GM18858 (cell line): Measurements from ENCODE around the gene KRT71.

Experiments used
- ATAC-seq: cut with Tn5 transposase; IDR thresholded peaks from one replicate; pipeline ENCODE4 v1.9.1; 2021; ENCODE audit not compliant: unreplicated experiment

Gene KRT71

DNA sequence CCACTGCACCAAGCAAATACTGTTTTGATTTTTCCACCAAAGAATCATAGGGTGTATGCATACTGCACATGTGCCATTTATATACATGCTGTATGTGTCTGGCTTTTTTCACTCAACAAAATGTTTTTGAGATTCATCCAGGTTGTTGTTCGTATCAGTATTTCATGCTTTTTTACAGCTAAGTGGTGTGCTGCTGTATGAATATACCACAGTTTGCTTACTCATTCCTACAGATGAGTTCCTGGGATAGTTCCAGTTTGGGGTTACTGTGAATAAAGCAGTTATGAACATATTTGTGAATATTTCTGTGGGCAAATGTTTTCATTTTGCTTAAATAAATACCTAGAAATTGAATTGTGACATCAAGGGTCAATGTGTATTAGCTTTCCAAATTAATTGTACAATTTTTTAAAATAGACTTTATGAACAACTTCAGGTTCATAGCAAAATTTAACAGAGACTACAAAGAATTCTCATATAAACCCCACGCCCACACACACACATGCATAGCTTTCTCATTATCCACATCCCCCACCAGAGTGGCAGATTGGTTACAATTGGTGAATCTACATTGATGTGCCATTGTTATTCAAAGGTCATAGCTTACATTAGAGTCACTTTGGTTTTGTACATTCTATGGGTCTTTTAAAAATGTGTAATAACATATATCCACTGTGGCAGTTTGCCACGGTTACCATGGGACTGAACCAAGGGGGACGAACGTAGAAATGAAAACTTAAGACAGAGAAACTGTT lies 53.0 kb downstream of the KRT71 start:
- ATAC-seq = no peak

GRCh38 chr12:52498946-52499345 lies 54.0 kb downstream of the KRT71 start:
- no peak for ATAC-seq

DNA sequence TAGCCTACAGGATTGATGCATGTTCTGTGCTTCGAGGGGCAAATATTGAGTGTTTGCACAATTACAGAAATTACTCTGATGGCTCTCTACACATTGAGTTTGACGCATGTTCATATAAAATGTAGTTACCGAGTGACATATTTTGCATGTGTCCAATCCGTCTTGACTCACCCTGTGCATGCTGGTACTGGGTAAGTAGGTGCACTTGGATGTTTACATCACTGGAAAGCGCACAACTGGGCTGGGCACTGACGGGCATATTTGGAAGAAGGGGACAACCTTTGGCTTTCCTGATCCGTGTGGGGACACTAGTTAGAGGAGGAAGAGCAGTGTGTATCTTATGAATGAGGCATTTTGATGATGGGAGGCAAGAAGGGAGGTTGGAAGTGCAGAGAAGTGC lies 55.0 kb downstream of the KRT71 start:
- no peak for ATAC-seq

DNA sequence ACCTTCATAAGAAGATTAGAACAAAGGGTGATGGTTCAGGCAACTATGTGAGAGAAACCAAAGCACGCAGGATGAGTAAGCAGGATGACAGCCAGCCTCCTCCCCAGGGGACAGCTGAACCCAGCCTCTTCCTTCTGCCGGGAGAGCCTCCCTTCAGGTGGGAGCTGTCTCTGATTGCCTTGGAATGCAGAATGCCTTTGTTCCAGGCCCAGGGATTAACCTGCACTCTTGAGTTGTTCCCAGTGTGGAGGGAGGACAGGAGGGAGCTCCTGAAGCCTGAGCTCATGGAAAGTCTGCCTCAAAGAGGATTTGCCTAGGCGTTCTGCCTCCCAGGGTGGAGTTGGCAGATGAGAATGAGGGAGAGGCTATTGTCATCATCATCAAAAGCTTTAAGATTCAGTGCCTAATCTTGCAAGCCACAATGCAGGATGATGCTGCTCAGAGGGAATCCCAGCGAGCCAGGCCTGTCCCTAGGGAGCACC lies 56.3 kb downstream of the KRT71 start:
- no peak for ATAC-seq

DNA sequence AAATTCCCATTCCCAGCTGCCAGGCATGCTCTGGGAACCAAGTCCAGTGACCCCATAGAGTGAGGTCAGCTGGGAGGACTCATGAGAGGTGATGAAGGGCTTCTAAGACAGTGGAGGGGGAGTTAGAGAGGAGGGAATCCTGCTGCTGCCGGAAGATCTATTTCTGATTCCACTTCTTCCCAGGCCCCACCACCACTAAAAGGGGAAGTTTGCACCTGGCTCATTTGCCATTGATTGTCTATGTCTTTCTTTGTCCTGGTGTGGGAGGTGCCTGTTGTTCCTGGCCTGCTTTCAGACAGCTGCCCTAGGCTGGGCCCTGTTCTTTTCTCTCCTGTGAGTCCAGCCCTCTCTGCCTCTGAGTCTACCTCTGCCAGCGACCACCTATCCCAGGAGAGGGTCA lies 56.9 kb downstream of the KRT71 start:
- no peak for ATAC-seq

DNA sequence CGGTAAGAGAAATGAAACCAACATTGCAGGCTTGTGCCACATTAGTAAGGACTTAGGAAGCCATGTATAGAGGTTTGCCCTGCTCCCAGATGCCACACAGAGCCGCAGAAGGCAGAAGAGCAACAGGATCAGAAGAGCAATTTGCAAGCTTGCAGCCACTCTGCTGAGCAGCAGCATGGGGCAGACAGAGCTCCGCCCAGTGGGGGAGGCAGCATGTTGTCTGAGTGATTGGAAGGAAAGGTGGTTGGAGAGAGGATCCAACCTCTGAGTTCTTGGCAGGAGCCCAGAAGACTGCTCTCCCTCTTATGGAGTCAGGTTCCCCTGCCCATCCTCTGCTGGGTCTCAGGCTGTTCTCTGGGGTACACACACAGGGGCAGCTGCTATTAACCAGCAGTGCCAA lies 57.6 kb downstream of the KRT71 start:
- ATAC-seq = no peak

- no peak for ATAC-seq
These were observed 58.4 kb downstream of the KRT71 start for GRCh38 chr12:52494518-52494917.

GRCh38 chr12:52494100-52494499 lies 58.8 kb downstream of the KRT71 start:
- no peak for ATAC-seq
